ENCODE results near the gene EPHA6.
"Not testable (repeated sequence)": the region's sequence is repeated elsewhere in the genome, so short reads cannot be mapped to it uniquely, and the experiment has no call there.

The EPHA6 gene

DNA sequence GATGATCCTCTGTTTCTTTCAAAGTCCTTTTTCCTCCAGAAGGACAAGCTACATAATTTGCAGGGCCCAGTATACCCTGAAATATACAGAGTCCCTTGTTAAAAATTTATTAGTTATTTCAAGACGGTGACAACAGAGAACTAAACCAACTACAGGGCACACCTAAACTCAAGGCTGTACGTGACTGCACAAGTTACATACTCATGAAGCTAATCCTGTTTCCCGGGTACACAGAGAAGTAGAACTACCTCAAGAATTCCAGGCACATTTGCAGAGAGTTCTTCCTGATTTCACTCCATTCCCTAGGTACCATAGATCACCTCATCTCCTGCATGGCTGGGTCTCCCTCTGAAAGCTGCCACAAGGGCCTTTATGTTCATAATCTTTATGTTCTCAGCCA is 670.8 kb downstream of the EPHA6 start:
- no peak for DNase-seq

GRCh38 chr3:97487587-97487986 is 673.2 kb downstream of the EPHA6 start:
- DNase-seq, result no peak

DNA sequence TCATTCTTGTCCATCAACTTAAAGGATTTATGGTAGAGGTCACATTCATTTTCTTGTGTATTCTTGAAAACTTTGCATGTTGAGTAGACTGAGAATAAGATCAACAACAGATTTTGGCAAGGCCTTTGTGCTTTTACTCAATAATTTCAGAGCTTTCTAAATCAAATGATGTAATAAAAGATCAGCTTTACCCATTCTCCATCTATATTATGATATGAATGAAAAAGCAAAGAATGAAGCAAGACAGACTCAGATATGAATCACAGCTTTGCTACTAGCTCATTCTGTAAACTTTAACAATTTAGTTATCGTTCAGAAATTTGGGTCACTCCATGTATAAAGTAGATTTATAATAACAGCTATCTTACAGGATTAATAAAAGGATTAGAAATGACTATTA is 674.3 kb downstream of the EPHA6 start:
- DNase-seq, result no peak

- DNase-seq, result no peak
Observed at GRCh38 chr3:97495896-97496295, 681.5 kb downstream of the EPHA6 start.

- DNase-seq, result no peak
Observed at GRCh38 chr3:97497138-97497537, 682.7 kb downstream of the EPHA6 start.

GRCh38 chr3:97504463-97504862 is 690.1 kb downstream of the EPHA6 start:
- DNase-seq, result no peak

GRCh38 chr3:97510795-97511194 is 696.4 kb downstream of the EPHA6 start:
- no peak for DNase-seq

DNA sequence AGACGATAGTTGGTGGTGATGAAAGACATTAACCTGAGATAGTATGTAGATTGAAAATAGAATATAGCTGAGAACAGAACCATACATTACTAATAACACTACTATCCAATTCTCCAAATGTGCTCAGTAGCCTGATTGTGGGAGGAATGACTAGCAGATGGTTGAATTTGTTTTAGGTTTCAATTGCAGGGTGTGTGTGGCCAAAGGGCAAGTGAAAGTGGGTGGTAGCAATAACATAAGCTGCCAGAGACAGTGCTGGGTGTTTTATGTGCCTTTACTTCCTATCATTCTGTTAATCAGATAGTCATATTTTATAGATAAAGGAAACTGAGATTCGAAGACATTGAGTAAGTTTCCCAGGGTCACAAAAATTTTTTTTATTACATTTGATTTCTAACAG is 700.7 kb downstream of the EPHA6 start:
- DNase-seq, result no peak

- DNase-seq, result no peak
Observed at GRCh38 chr3:97530691-97531090, 716.3 kb downstream of the EPHA6 start.

DNA sequence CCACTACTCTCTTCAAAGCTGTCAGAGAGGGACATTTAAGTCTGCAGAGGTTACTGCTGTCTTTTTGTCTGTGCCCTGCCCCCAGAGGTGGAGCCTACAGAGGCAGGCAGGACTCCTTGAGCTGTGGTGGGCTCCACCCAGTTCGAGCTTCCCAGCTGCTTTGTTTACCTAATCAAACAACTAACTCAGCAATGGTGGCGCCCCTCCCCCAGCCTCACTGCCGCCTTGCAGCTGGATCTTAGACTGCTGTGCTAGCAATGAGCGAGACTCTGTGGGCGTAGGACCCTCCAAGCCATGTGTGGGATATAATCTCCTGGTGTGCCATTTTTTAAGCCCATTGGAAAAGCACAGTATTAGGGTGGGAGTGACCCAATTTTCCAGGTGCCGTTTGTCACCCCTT is 733.2 kb downstream of the EPHA6 start:
- not testable (repeated sequence) for DNase-seq

GRCh38 chr3:97550408-97550807 is 736.0 kb downstream of the EPHA6 start:
- DNase-seq, result no peak

GRCh38 chr3:97552186-97552585 is 737.8 kb downstream of the EPHA6 start:
- no peak for DNase-seq

- no peak for DNase-seq
Observed at GRCh38 chr3:97575742-97576141, 761.3 kb downstream of the EPHA6 start.

DNA sequence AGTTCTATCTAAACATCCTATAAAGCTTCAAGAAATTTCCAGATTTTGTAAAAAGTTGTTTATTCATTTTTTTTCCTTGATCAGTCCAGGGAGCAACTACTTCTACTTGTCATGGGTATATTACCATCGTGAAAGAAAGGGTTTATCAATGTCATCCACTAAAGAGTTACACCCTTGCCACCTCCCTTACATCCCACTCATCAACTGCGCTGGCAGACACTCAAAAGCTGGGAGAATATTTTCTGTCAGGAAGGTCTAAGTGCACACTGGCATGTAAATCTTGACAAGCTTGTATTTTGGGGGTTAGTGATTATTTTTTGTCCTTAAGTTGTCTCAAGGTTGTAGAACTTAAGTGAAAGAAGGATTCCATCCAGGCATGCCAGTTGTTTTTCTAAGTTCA is 761.8 kb downstream of the EPHA6 start:
- DNase-seq, result no peak

- DNase-seq, result peak; percentile 92
Observed at GRCh38 chr3:97579365-97579764, 765.0 kb downstream of the EPHA6 start.

- no peak for DNase-seq
Observed at GRCh38 chr3:97610626-97611025, 796.2 kb downstream of the EPHA6 start.

GRCh38 chr3:97612632-97613031 is 798.2 kb downstream of the EPHA6 start:
- DNase-seq, result peak; percentile 51

DNA sequence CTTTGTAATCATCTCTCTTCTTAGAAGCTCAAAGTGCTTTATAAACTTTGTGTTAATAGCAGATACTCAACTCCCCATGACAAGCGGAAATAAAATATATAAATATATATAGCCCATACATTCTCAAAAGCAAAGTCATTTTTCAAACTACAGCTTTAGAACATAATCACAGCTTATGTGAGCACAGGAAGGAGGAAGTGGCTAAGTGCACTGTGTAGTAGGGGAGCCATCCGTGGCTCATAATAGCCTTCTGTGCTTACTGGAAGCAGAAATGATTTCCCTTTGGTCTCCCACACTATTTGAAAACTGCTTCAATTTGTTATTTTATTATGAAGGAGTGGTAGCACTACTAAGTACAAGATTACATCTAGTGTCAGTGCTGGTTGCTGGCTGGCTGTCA is 798.7 kb downstream of the EPHA6 start:
- peak; percentile 28 for DNase-seq

- DNase-seq, result not testable (repeated sequence)
Observed at GRCh38 chr3:97620514-97620913, 806.1 kb downstream of the EPHA6 start.

GRCh38 chr3:97636465-97636864 is 822.1 kb downstream of the EPHA6 start:
- DNase-seq, result no peak

- DNase-seq, result no peak
Observed at GRCh38 chr3:97646932-97647331, 832.5 kb downstream of the EPHA6 start.

GRCh38 chr3:97647441-97647982 is 833.1 kb downstream of the EPHA6 start:
- DNase-seq, result no peak

- no peak for DNase-seq
Observed at GRCh38 chr3:97655971-97656370, 841.6 kb downstream of the EPHA6 start.

- DNase-seq, result peak; percentile 37
Observed at GRCh38 chr3:97656638-97657037, 842.2 kb downstream of the EPHA6 start.

GRCh38 chr3:97658668-97659285 is 844.4 kb downstream of the EPHA6 start:
- DNase-seq, result peak; percentile 70
